Skeletal muscle tissue (tissue), 4 donors: ENCODE data around the gene RIMS4. TPM values are rescaled to one million over a fixed set of nuclear protein-coding genes. Genes with fewer than 3 reads are reported as not detected.

Experiments
- H3K27ac ChIP-seq: one replicate; pipeline ENCODE4 v1.7.0; 2013; ENCODE audit warnings: mild to moderate bottlenecking, low read depth, low read length, inconsistent platforms
- H3K27me3 ChIP-seq, 3 donors: one replicate each; pipeline ENCODE4 v1.7.0; 2013; ENCODE audit warnings: low read length in 3 of 3; ENCODE audit not compliant: control insufficient read depth in 3 of 3, insufficient read depth in 3 of 3
- H3K36me3 ChIP-seq, 3 donors: one replicate each; pipeline ENCODE4 v1.7.0; 2013; ENCODE audit warnings: low read length in 3 of 3; ENCODE audit not compliant: control insufficient read depth in 3 of 3, insufficient read depth in 3 of 3
- H3K4me1 ChIP-seq, 3 donors: one replicate each; pipeline ENCODE4 v1.7.0; 2013; ENCODE audit warnings: low read length in 3 of 3, mild to moderate bottlenecking in 3 of 3; ENCODE audit not compliant: control insufficient read depth in 3 of 3, insufficient read depth in 3 of 3
- H3K4me3 ChIP-seq, 3 donors: one replicate each; pipeline ENCODE4 v1.7.0; 2013; ENCODE audit warnings: low read length in 3 of 3
- H3K9ac ChIP-seq, 3 donors: one replicate each; pipeline ENCODE4 v1.7.0; 2013; ENCODE audit warnings: low read length in 3 of 3, mild to moderate bottlenecking in 3 of 3, moderate library complexity in 2 of 3, low read depth in 1 of 3
- H3K9me3 ChIP-seq, 3 donors: one replicate each; pipeline ENCODE4 v1.7.0; 2013; ENCODE audit warnings: low read length in 3 of 3; ENCODE audit not compliant: control insufficient read depth in 3 of 3
- total RNA-seq: library from RNA; depleted of rRNA; stranded (reverse); fragments of >200 nt; gene quantifications from one replicate; pipeline ENCODE4 v1.2.3, GENCODE V29; 2014
- donor health status: Osteomylitis.

RIMS4 gene
- total RNA-seq, 1 donor from 2014 or later = 3.1 TPM

DNA sequence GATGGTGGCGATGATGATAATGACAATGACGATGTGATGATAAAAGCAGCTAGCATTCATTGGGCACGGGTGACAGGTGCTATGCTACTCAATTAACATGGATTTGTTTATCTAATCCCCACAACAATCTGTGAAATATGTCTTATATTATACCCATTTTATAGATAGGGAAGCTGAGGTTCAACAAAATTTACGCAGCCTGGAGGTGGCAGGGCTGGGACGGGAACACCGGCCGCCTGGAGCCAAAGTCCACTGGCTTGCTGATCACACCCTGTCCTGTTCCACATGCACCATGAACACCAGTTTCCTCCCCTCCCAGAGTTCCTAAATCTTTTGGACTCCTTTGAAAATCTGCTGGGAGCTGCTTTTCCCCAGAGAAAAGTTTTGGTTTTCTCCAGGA is 23.0 kb downstream of the RIMS4 start:
- H3K36me3 ChIP-seq = no peaks in the 10 kb centered on the region
- H3K27ac ChIP-seq = no peak overlapping the region
- H3K27me3 ChIP-seq = peaks cover 0 to 4% (median 0%) of the 10 kb centered on the region in 3 donors
- no peaks in the 10 kb centered on the region for H3K9me3 ChIP-seq
- H3K4me1 ChIP-seq = peaks cover 0 to 14% (median 11%) of the 10 kb centered on the region in 3 donors
- H3K9ac ChIP-seq = no peak overlapping the region
- H3K4me3 ChIP-seq = no peak overlapping the region

DNA sequence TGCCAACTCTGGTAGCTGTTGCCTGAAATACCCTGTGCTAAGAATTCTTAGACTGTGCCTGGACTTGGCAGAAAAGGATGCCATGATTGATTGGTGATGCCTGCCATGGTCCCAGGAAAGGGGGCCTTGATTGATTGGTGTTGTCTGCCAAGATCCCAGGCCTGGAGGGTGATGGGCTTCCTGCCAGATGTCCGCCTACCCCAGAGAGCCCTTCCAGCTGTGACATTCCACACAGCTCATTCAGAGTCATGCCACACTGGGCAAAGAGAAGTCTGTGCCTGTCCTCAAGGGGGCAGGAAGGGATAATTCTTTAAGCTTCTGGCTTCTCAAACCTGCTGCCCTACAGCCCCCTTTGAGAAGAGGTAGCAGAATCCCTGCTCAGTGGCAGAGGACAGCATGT is 24.6 kb downstream of the RIMS4 start:
- Histone ChIP-seq H3K36me3 (no peaks in the 10 kb centered on the region), H3K9me3 (no peaks in the 10 kb centered on the region), H3K9ac (no peak overlapping the region), H3K27ac (no peak overlapping the region), H3K4me3 (no peak overlapping the region), H3K27me3 (peaks cover 0 to 4% (median 0%) of the 10 kb centered on the region in 3 donors), H3K4me1 (peaks cover 0 to 6% (median 5%) of the 10 kb centered on the region in 3 donors)

DNA sequence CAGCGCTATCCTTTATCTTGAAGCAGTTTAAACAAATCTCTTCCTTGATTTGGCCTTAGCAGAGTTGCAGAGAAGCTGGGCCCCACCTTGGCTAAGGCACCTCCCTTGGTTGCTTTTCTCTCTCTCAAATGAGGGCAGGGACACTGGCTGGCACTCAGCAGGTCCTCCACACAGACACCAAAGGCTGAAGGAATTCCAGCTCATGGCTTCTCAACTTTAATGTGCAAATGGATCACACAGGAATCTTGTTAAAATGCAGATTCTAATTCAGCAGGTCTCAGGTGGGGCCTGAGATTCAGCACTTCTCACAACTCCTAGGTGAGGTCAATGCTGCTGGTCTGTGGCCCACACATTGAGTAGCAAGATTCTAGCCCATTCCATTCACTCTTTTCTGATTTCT is 25.7 kb downstream of the RIMS4 start:
- H3K4me3 ChIP-seq = no peak overlapping the region
- H3K27me3 ChIP-seq = no peaks in the 10 kb centered on the region
- no peaks in the 10 kb centered on the region for H3K36me3 ChIP-seq
- H3K9ac ChIP-seq = no peak overlapping the region
- H3K4me1 ChIP-seq = peaks cover 0 to 2% (median 0%) of the 10 kb centered on the region in 3 donors
- H3K9me3 ChIP-seq = no peaks in the 10 kb centered on the region
- no peak overlapping the region for H3K27ac ChIP-seq

DNA sequence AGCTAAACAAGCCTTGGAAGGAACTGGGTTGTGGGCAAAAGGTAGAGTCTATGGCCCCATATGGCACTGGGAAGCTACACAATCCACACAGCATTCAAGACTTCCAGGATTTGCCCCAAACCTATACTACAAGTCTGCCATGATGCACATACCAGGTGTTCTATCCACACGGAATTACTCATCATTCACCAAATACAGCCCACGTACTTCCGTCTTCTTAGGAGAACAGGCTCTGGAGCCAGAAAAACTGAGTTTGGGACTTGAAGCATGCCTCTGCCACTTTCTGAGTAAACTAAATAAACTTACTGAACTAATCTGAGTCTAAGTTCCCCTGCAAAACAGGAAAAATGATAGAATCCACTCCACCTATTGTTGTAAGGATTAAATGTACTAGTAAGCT is 28.6 kb downstream of the RIMS4 start:
- Histone ChIP-seq H3K4me1 (peaks cover 0 to 2% (median 0%) of the 10 kb centered on the region in 3 donors), H3K4me3 (no peak overlapping the region), H3K27ac (no peak overlapping the region), H3K36me3 (no peaks in the 10 kb centered on the region), H3K9me3 (no peaks in the 10 kb centered on the region), H3K27me3 (no peaks in the 10 kb centered on the region), H3K9ac (no peak overlapping the region)

DNA sequence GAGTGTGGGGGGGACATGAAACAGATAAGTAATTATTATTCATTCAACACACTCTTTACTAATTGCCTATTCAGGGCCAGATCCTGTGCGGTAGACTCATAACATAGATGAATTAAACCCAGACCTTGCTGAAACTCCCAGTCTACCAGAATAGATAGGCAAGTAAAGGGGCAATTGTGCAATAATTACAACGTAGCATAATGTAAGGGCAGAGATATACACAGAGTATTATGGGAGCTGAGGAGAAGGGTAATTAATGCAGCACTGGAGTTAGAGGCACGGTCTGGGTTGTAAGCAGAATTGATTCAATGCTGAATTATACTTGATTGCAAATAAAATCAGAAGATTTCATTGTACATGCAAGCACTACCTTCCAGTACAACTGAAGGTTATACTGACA is 29.2 kb downstream of the RIMS4 start:
- Histone ChIP-seq H3K4me3 (no peak overlapping the region), H3K27me3 (no peaks in the 10 kb centered on the region), H3K27ac (no peak overlapping the region), H3K4me1 (peaks cover 0 to 2% (median 0%) of the 10 kb centered on the region in 3 donors), H3K36me3 (no peaks in the 10 kb centered on the region), H3K9me3 (no peaks in the 10 kb centered on the region), H3K9ac (no peak overlapping the region)

DNA sequence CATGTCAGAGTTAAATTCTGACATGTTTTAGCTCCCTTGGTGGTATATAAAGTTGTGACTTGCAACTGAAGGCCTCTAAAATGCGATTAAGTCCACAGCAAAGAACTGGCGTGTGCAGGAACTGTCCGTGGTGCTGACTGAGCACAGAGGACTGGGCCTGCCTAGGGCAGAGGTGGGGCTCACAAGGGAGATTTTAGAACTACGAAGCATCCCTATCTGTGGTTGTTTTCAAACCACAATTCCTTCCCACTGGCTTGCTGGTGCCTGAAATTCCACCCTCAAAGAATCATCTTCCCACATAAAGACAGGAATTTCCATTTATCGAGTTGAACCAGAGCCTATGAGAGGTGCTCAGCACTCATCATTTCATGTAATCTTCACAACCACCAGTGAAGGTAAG is 30.1 kb downstream of the RIMS4 start:
- Histone ChIP-seq H3K9me3 (no peaks in the 10 kb centered on the region), H3K9ac (no peak overlapping the region), H3K27me3 (no peaks in the 10 kb centered on the region), H3K27ac (no peak overlapping the region), H3K4me3 (no peak overlapping the region), H3K36me3 (no peaks in the 10 kb centered on the region), H3K4me1 (no peaks in the 10 kb centered on the region)

GRCh38 chr20:44776980-44777379 is 33.4 kb downstream of the RIMS4 start:
- Histone ChIP-seq H3K9ac (no peak overlapping the region), H3K4me3 (no peak overlapping the region), H3K36me3 (no peaks in the 10 kb centered on the region), H3K27ac (no peak overlapping the region), H3K27me3 (peaks cover 0 to 20% (median 6%) of the 10 kb centered on the region in 3 donors), H3K9me3 (no peaks in the 10 kb centered on the region), H3K4me1 (no peaks in the 10 kb centered on the region)

- Histone ChIP-seq H3K9me3 (no peaks in the 10 kb centered on the region), H3K4me1 (no peaks in the 10 kb centered on the region), H3K27ac (no peak overlapping the region), H3K4me3 (no peak overlapping the region), H3K36me3 (no peaks in the 10 kb centered on the region), H3K27me3 (peaks cover 9 to 35% (median 10%) of the 10 kb centered on the region in 3 donors), H3K9ac (no peak overlapping the region)
Measured at GRCh38 chr20:44773070-44773829, 37.1 kb downstream of the RIMS4 start.

GRCh38 chr20:44772636-44773035 is 37.7 kb downstream of the RIMS4 start:
- peaks cover 10 to 40% (median 11%) of the 10 kb centered on the region in 3 donors for H3K27me3 ChIP-seq
- no peaks in the 10 kb centered on the region for H3K36me3 ChIP-seq
- H3K27ac ChIP-seq = no peak overlapping the region
- H3K4me3 ChIP-seq = no peak overlapping the region
- no peaks in the 10 kb centered on the region for H3K4me1 ChIP-seq
- H3K9me3 ChIP-seq = no peaks in the 10 kb centered on the region
- no peak overlapping the region for H3K9ac ChIP-seq

DNA sequence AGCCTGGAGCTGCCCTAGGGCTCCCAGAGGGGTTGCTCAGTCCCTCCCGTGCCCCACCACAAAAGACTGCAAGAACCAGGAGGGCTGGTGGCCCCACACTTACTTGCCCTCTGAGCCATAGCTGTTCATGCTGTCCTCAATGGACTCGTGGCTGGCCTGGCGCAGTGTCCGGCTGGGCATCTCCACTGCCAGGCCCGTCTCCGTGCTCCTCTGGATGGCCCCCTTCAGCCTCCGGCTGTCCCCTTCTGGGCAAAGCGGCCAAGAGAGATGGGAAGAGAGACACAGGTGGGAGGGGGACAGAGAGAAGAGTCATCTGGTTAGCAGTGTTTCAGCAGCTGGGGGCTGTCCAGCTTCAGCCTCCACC is 39.2 kb downstream of the RIMS4 start:
- Histone ChIP-seq H3K4me1 (no peaks in the 10 kb centered on the region), H3K27ac (no peak overlapping the region), H3K36me3 (no peaks in the 10 kb centered on the region), H3K4me3 (no peak overlapping the region), H3K27me3 (peaks cover 10 to 42% (median 11%) of the 10 kb centered on the region in 3 donors), H3K9me3 (no peaks in the 10 kb centered on the region), H3K9ac (no peak overlapping the region)
